Keratinocyte (primary cell): Measurements from ENCODE around the gene QSOX2.

ENCODE experiments used
- EZH2 ChIP-seq: IDR thresholded peaks from one replicate; pipeline ENCODE4 v1.6.1; 2012; ENCODE audit warnings: inconsistent platforms, mild to moderate bottlenecking, low read length, moderate library complexity
- TF ChIP-seq, protein P1 (sequence below), 3 experiments: IDR thresholded peaks in 1 of 3; conservative IDR thresholded peaks in 1 of 3; optimal IDR thresholded peaks in 1 of 3; 2 replicates in 2 of 3; 3 replicates in 1 of 3; pipeline versions ENCODE3 to v1.5.1; 2011; ENCODE audit warnings: low read length in 3 of 3, mild to moderate bottlenecking in 3 of 3, moderate library complexity in 2 of 3, control low read depth in 1 of 3, inconsistent platforms in 1 of 3; ENCODE audit not compliant: insufficient read depth in 2 of 3; ENCODE audit errors: extremely low read depth in 1 of 3

- TF ChIP-seq, protein P1, sequence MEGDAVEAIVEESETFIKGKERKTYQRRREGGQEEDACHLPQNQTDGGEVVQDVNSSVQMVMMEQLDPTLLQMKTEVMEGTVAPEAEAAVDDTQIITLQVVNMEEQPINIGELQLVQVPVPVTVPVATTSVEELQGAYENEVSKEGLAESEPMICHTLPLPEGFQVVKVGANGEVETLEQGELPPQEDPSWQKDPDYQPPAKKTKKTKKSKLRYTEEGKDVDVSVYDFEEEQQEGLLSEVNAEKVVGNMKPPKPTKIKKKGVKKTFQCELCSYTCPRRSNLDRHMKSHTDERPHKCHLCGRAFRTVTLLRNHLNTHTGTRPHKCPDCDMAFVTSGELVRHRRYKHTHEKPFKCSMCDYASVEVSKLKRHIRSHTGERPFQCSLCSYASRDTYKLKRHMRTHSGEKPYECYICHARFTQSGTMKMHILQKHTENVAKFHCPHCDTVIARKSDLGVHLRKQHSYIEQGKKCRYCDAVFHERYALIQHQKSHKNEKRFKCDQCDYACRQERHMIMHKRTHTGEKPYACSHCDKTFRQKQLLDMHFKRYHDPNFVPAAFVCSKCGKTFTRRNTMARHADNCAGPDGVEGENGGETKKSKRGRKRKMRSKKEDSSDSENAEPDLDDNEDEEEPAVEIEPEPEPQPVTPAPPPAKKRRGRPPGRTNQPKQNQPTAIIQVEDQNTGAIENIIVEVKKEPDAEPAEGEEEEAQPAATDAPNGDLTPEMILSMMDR (optimal IDR thresholded peaks at IDR 0.05 in 1 of 3, IDR thresholded peaks at IDR 0.05 in 1 of 3, conservative IDR thresholded peaks at IDR 0.05 in 1 of 3; ENCODE audit: extremely low read depth in 1 of 3, insufficient read depth in 2 of 3, low read length in 3 of 3) = no peak
- TF ChIP-seq EZH2 = no peak
These were observed 23.1 kb upstream of the QSOX2 start for GRCh38 chr9:136268735-136269134.
